RPMI8226 (cell line): ENCODE results near the gene OAS2.
A peak's percentile ranks its signal among the peaks of the same experiment; 100 is the strongest.
"Not testable (repeated sequence)": the region's sequence is repeated elsewhere in the genome, so short reads cannot be mapped to it uniquely, and the experiment has no call there.

Experiments
- DNase-seq: peaks from one replicate; pipeline ENCODE4 v3.0.0-alpha.2; 2015

OAS2 gene

DNA sequence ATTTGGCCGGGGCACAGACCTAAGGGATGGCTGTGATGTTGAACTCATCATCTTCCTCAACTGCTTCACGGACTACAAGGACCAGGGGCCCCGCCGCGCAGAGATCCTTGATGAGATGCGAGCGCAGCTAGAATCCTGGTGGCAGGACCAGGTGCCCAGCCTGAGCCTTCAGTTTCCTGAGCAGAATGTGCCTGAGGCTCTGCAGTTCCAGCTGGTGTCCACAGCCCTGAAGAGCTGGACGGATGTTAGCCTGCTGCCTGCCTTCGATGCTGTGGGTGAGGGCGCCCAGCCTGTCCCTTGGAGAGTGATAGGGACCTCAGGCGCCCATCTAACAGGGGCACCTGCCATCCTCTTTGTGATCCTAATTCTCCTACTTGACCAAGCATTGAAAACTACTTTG lies 27.6 kb upstream of the OAS2 start:
- DNase-seq, result no peak

DNA sequence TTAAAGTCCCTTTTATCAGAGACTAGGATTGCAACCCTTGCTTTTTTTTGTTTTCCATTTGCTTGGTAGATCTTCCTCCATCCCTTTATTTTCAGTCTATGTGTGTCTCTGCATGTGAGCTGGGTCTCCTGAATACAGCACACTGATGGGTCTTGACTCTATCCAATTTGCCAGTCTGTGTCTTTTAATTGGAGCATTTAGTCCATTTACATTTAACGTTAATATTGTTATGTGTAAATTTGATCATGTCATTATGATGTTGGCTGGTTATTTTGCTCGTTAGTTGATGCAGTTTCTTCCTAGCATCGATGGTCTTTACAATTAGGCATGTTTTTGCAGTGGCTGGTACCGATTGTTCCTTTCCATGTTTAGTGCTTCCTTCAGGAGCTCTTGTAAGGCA lies 21.2 kb upstream of the OAS2 start:
- not testable (repeated sequence) for DNase-seq

DNA sequence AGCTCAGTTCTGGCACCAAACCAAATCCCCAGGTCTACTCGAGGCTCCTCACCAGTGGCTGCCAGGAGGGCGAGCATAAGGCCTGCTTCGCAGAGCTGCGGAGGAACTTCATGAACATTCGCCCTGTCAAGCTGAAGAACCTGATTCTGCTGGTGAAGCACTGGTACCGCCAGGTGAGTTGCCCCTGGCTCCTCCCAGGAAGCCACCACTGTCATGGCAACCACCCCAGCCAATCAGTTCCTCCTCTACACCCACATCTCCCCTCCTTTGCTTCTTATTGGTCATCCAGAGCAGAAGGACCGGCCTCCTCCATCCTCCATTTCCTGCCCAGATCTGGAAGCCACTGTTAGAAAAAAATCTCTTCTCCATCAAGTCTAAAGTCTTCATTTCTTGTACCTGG lies 17.2 kb upstream of the OAS2 start:
- DNase-seq, result peak; percentile 54

DNA sequence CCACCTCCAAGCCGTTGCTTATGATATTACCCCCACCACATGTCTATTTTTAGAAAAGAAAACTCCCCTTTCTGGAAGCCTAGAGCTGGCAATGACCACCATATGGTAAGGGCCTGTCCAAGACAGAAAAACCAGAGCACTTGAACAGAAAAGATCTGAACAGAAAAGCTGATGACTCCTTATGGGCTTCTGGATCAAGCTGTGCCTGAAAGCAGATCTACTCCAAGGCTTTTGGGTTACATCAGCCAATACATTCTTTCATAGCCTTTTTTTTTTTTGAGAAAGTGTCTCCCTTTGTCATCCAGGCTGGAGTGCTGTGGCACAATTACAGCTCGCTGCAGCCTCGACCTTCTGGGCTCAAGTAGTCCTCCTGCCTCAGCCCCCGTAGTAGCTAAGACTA lies 16.8 kb upstream of the OAS2 start:
- DNase-seq, result no peak

DNA sequence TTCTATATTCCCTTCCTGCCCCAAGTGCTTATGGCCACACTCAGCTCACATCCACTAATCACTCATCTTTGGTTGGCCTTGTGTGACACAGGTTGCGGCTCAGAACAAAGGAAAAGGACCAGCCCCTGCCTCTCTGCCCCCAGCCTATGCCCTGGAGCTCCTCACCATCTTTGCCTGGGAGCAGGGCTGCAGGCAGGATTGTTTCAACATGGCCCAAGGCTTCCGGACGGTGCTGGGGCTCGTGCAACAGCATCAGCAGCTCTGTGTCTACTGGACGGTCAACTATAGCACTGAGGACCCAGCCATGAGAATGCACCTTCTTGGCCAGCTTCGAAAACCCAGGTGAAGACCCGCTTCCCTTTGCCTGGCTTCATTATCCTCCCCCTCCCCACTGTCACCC lies 15.8 kb upstream of the OAS2 start:
- DNase-seq, result no peak

DNA sequence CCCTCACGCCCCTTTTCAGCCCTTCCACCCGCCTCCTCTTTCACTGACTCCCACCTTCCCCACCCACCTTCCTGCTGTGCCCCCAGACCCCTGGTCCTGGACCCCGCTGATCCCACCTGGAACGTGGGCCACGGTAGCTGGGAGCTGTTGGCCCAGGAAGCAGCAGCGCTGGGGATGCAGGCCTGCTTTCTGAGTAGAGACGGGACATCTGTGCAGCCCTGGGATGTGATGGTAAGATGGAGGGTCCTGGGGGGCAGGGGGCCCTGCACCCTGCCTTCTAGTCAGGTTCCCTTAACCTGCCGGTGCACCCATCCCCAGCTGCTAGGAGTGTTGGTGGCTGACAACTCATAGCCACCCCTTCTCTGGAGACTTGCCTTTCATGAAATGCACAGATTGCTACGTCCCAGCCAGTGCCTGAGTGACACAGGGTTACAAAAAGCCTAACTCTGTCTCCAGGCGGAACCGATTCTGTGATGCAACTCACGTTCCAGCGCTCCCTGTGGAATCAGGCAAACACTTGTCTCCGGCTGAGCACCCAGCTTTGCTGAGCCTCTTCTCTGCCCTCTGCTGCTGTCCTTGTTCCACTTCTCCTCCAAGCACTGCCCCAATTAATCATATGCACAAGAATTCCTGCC lies 15.0 kb upstream of the OAS2 start:
- no peak for DNase-seq

DNA sequence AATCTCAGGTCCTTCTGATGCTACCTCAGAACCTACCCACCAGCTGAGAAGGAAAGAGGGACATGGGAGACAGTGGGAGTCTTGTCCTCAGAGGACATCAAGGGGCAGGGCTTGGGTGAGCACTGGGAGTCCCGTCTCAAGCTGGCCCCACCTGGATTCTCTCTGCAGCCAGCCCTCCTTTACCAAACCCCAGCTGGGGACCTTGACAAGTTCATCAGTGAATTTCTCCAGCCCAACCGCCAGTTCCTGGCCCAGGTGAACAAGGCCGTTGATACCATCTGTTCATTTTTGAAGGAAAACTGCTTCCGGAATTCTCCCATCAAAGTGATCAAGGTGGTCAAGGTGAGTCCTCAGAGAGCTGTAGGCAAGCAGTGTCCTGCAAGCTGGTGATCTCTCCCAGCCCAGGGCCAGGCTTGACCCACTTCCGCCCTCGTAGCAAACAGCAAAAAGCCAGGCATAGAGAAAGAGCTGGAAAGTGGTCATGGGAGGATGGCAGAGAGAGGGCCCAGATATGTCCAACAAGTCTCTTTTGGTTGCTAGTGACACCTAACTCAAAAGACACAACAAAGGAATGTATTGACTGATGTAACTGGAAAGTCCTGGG lies 14.2 kb upstream of the OAS2 start:
- DNase-seq, result no peak

DNA sequence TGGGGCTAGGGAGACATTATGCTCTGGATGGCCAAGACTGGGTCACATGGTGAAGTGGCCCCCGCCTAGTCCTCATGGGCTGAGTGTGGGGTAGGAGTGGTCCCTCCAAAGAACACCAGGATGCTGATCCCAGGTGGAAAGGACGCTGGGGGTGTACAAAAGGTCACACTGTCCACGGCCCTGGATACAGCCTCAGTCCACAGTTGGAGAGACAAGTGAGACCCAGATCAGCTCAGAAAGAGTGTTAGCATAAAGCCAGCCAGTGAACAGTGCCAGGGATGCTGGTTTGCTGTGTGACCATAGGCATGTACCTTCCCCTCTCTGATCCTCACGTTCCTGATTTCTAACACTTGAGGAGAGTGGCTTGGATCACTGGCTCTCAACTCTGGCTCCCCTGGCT lies 13.4 kb upstream of the OAS2 start:
- DNase-seq, result no peak

DNA sequence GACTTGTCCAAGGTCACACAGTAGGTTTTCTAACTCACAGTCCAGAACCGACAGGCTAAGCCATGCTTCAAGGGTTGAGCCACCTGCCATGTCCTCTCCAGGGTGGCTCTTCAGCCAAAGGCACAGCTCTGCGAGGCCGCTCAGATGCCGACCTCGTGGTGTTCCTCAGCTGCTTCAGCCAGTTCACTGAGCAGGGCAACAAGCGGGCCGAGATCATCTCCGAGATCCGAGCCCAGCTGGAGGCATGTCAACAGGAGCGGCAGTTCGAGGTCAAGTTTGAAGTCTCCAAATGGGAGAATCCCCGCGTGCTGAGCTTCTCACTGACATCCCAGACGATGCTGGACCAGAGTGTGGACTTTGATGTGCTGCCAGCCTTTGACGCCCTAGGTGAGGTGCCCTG lies 12.7 kb upstream of the OAS2 start:
- DNase-seq, result no peak

DNA sequence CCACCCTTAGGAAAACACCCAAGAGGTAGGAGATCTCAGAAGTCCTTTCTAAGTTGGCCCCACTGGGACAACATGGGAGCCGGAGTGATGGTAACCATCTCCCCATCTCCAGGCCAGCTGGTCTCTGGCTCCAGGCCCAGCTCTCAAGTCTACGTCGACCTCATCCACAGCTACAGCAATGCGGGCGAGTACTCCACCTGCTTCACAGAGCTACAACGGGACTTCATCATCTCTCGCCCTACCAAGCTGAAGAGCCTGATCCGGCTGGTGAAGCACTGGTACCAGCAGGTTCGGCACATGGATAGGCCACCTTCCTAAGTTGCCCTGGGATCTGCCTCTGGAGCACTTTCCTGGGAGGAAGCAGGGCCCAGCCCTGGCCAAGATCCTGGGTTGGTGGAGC lies 11.0 kb upstream of the OAS2 start:
- DNase-seq, result no peak

DNA sequence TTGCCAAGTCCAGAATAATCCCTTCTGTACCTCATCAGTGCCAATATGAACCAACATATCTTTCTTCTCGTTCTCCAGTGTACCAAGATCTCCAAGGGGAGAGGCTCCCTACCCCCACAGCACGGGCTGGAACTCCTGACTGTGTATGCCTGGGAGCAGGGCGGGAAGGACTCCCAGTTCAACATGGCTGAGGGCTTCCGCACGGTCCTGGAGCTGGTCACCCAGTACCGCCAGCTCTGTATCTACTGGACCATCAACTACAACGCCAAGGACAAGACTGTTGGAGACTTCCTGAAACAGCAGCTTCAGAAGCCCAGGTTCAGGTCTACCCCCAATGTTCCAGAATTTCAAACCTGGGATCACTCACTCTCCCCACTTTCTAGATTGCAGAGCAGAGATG lies 10.5 kb upstream of the OAS2 start:
- DNase-seq, result no peak

DNA sequence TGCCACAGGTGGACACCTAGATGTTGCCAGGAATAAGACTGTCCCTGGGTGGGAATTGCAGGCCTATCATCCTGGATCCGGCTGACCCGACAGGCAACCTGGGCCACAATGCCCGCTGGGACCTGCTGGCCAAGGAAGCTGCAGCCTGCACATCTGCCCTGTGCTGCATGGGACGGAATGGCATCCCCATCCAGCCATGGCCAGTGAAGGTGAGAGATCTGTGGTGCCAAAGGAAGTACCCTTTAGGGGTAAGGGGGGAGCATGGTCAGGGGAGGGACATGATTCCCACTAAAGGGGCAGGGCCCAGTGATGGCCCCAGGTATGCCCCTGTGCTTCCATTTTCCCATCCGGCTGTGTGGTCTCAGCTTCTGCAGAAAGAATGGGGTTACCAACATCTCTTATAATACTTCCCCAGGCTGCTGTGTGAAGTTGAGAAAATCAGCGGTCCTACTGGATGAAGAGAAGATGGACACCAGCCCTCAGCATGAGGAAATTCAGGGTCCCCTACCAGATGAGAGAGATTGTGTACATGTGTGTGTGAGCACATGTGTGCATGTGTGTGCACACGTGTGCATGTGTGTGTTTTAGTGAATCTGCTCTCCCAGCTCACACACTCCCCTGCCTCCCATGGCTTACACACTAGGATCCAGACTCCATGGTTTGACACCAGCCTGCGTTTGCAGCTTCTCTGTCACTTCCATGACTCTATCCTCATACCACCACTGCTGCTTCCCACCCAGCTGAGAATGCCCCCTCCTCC lies 8.6 kb upstream of the OAS2 start:
- DNase-seq, result no peak

DNA sequence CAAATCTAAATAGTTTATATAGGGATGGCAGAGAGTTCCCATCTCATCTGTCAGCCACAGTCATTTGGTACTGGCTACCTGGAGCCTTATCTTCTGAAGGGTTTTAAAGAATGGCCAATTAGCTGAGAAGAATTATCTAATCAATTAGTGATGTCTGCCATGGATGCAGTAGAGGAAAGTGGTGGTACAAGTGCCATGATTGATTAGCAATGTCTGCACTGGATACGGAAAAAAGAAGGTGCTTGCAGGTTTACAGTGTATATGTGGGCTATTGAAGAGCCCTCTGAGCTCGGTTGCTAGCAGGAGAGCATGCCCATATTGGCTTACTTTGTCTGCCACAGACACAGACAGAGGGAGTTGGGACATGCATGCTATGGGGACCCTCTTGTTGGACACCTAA lies 7.9 kb upstream of the OAS2 start:
- no peak for DNase-seq

DNA sequence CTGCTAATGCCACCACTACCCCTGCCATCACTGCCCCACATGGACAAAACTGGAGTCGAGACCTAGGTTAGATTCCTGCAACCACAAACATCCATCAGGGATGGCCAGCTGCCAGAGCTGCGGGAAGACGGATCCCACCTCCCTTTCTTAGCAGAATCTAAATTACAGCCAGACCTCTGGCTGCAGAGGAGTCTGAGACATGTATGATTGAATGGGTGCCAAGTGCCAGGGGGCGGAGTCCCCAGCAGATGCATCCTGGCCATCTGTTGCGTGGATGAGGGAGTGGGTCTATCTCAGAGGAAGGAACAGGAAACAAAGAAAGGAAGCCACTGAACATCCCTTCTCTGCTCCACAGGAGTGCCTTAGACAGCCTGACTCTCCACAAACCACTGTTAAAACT lies 7.1 kb upstream of the OAS2 start:
- DNase-seq, result peak; percentile 74

DNA sequence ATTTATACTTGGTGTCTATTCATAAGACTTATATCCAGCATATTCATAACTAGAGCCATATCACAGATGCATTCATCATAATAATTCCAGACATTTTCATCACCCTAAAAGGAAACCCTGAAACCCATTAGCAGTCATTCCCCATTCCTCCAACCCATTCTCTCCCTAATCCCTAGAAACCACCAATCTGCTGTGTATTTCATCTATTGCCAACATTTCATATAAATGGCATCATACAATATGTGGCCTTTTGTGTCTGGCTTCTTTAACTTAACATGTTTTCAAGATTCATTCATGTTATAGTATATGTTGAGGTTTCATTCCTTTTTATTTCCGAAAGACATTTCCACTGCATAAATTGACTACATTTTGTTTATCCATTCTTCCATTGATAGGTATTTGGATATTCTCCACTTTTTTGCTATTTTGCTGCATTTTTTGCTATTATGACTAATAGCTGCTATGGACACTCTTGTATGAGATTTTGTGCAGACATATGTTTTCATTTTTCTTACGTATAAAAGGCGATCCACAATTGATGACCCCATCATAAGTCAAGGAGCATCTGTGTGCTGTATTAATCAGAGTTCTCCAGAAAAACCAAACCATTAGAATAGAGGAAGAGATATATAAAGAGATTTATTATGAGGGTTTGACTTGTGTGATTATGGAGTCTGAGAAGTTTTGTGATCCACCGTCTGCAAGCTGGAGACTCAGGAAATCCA lies 5.1 kb upstream of the OAS2 start:
- no peak for DNase-seq

DNA sequence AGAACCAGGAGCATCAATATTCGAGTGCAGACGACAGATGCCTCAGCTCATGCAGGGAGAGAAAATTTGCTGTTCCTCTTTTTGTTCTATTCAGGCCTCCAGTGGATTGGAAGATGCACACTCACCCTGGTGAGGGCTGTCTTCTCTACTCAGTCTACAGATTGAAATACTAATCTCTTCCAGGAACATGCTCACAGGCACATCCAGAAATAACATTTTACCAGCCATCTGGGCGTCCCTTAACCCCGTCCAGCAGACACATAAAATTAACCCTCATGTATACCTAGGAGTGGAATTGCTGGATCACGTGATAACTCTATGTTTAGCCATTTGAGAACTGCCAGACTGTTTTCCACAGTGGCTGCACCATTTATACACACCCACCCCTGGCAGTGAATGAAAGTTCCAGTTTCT lies 4.5 kb upstream of the OAS2 start:
- no peak for DNase-seq

DNA sequence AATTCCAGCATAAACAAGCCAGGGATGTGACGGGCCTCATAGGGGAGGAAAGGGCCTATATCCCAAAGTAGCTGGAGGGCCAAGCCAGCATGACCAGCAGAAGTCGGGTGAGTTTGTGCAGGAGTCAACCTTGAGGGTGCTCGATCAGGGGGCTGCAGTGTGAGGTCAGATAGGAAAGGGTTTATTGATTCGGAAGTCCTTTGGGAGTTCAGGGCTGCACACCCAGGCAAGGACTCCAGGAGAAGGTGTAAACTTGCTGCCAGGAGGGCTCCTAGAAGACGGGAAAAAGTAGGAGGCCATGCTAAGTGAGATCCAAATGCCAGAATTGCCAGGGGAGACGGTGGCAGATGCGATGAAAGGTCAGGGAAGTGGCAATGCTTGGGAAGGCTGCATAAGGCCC lies 3.4 kb upstream of the OAS2 start:
- DNase-seq, result no peak

DNA sequence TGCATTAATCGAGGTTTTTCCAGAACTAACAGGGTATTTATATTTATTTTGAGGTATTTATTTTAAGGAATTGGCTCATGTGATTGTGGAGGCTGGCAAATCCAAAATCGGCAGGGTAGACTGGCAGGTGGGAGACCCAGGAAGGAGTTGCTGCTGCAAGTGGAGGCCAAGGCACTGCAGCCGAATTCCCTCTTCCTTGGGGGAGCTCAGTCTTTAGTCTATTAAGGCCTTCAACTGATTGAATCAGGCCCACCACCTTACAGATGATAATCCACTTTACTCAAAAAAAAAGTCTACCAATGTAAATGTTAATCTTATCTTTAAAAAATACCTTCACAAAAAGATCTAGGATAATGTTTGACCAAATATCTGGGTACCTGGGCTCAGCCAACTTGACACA lies 1.2 kb upstream of the OAS2 start:
- DNase-seq, result no peak

DNA sequence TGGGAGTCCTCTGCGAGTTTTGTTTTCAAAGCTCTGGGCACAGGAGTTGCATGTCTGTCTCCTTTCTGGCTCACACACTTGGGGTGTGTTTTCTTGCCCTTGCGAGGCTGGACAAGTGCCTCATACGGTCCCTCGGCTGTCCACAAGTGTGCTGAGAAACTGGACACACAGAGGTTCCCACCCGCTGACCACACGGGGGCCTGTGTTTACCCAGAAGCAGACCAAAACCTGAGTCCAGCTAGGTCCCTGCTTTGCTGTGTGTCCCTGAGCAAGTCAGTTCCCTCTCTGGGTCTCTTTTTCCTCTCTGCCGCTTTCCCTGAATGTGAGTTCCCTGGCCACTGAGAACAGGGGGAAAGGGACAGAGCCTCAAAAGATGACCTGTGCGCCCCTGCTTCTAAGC lies 678 bp upstream of the OAS2 start:
- no peak for DNase-seq

DNA sequence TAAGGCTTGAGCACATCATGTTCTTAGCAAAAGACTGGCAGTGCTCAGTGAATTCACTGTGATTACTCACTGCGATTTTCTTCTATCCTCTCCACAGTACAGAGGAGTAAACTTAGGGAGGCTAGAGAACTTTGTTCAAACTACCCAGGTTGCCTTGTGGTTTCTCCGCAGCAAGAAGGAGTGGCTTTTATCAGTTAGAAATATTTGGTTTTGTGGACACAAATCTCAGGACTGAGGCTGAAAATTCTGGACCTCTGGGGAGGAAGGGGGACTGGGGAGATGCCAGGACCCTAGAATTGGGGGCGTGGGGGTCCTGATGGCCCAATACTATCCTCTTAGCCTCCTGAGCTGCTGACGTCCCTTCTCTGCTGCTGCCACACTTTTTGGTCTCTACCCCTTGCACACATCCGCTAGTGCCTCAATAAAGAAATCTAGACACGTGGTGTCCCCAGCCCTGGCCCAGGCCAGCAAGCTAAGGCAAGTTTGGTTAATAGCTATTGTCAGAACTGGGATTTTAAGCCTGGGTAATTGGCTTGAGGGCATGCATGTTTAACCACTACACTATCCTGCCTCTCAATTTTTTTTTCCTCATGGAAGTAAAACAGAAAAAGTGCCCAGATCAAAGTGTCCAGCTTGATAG lies 842 bp downstream of the OAS2 start:
- DNase-seq, result peak; percentile 33

DNA sequence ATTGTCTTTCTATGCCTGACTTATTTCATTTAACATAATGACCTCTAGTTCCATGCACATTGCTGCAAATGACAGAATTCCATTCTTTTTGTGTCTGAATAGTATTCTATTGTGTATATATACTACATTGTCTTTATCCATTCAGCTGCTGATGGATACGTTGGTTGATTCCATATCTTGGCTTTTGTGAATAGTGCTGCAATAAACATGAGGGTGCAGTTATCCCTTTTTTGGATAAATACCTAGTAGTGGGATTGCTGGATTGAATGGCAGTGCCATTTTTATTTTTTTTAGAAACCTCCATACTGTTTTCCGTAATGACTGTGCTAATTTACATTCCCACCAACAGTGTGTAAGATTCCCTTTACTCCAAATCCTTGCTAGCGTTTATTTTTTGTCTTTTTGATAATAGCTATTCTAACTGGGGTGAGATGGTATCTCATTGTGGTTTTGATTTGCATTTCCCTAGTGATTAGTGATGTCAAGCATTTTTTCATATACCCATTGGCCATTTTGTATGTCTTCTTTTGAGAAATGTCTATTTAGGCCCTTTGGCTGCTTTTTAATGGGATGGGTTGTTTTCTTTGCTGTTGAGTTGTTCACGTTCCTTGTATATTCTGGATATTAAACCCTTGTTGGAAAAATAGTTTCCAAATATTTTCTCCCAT lies 2.3 kb downstream of the OAS2 start:
- DNase-seq, result no peak

DNA sequence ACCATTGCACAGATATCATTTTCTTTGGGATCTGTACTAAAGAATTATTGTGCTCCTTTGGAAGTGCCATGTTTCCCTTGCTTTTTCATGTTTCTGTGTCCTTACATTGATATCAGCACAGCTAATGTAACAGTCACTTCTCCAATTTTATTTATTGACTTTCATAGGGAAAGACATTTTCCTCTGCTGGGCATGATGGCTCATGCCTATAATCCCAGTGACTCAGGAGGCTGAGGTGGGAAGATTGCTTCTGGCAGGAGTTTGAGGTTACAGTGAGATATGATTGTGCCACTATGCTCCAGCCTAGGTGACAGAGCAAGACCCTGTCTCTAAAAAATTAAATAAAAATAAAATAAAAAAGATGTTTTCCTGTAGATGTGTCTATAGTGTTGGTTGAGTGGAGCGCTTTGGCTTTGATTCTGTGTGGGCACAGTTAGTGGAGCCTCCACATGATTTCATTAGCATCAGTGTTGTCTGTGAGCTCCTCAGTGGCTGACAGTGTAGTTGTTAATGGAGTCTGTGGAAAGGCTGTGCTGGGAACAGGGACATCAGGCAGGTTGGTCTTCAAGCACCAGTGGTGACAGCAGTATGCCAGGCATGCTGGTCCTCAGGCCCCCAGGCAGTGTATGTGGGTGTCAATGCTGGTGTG lies 7.4 kb downstream of the OAS2 start:
- DNase-seq, result no peak
